Measurements from ENCODE around the gene MFAP4. TPM values are rescaled to one million over a fixed set of nuclear protein-coding genes. Genes with fewer than 3 reads are reported as not detected.
A peak's percentile ranks its signal among the peaks of the same experiment; 100 is the strongest.

MFAP4 gene
- total RNA-seq, 1 experiment from 2014 or later = 0.52 TPM

- Histone ChIP-seq H3K9me2 (ENCODE audit: insufficient read depth) (no peaks in the 10 kb centered on the region), H3K4me3 (replicated peaks in 1 of 2; ENCODE audit: low read depth in 1 of 2, low read length in 2 of 2) (no peak overlapping the region), H3K9me3 (ENCODE audit: control insufficient read depth in 1 of 2, insufficient read depth in 1 of 2, low read depth in 1 of 2, low read length in 2 of 2) (no peaks in the 10 kb centered on the region), H3K4me1 (ENCODE audit: control insufficient read depth in 1 of 2, insufficient read depth in 2 of 2, low read length in 2 of 2) (peaks cover 26 to 41% of the 10 kb centered on the region in 2 experiments), H3K79me2 (ENCODE audit: insufficient read depth, low read length) (no peaks in the 10 kb centered on the region), H2AFZ (ENCODE audit: low read depth, low read length, poor library complexity, severe bottlenecking) (no peak overlapping the region), H3K9ac (ENCODE audit: low read length) (no peak overlapping the region), H3K27me3 (ENCODE audit: insufficient read depth, low read length) (no peaks in the 10 kb centered on the region), H3K27ac (ENCODE audit: low read depth, low read length) (no peak overlapping the region), H3K36me3 (ENCODE audit: control insufficient read depth in 1 of 2, insufficient read depth in 2 of 2, low read length in 2 of 2) (0 out of 4 replicates have a peak, but pooled peaks cover 0 to 3% of the 10 kb centered on the region in 2 experiments), H3K4me2 (ENCODE audit: low read length) (no peak overlapping the region), H4K20me1 (ENCODE audit: insufficient read depth) (no peaks in the 10 kb centered on the region)
- no peak for DNase-seq (ENCODE audit: low read depth, low spot score)
- ChIA-PET CTCF (no interaction called here), RAD21 (ENCODE audit: low non-redundant PET in 1 of 2, low total read pairs in 2 of 2, uncharacterized antibody in 2 of 2, unreplicated experiment in 2 of 2) (no interaction called here), POLR2A (no interaction called here)
- no peak for TF ChIP-seq ATF3 (IDR thresholded peaks at IDR 0.05)
- TF ChIP-seq ZFX (IDR thresholded peaks at IDR 0.05) = no peak
- no peak for TF ChIP-seq RAD21 (IDR thresholded peaks at IDR 0.05; ENCODE audit: low read depth)
- no peak for TF ChIP-seq EZH2 (IDR thresholded peaks at IDR 0.05)
- no peak for TF ChIP-seq EZH2phosphoT487 (IDR thresholded peaks at IDR 0.05; ENCODE audit: borderline replicate concordance)
- TF ChIP-seq, protein P1, sequence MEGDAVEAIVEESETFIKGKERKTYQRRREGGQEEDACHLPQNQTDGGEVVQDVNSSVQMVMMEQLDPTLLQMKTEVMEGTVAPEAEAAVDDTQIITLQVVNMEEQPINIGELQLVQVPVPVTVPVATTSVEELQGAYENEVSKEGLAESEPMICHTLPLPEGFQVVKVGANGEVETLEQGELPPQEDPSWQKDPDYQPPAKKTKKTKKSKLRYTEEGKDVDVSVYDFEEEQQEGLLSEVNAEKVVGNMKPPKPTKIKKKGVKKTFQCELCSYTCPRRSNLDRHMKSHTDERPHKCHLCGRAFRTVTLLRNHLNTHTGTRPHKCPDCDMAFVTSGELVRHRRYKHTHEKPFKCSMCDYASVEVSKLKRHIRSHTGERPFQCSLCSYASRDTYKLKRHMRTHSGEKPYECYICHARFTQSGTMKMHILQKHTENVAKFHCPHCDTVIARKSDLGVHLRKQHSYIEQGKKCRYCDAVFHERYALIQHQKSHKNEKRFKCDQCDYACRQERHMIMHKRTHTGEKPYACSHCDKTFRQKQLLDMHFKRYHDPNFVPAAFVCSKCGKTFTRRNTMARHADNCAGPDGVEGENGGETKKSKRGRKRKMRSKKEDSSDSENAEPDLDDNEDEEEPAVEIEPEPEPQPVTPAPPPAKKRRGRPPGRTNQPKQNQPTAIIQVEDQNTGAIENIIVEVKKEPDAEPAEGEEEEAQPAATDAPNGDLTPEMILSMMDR (IDR thresholded peaks at IDR 0.05 in 2 of 3, conservative IDR thresholded peaks at IDR 0.05 in 1 of 3; ENCODE audit: borderline replicate concordance in 1 of 3, insufficient read depth in 1 of 3, low read depth in 2 of 3, low read length in 2 of 3) = no peak
- no peak for ATAC-seq
- BruUV-seq (replicated peaks) = no TSS peak
- intact Hi-C loops (cut with micrococcal nuclease) = no loop called here
These were observed 38.2 kb downstream of the MFAP4 start for GRCh38 chr17:19348806-19349205.

- DNase-seq (ENCODE audit: low read depth, low spot score) (no peak), ATAC-seq (no peak)
- ChIA-PET CTCF (interaction anchor here (1.1 kb wide), 1 partner anchor 10 kb away, joined by 3 read pairs; no protein-coding TSS in a partner anchor), RAD21 (ENCODE audit: low non-redundant PET in 1 of 2, low total read pairs in 2 of 2, uncharacterized antibody in 2 of 2, unreplicated experiment in 2 of 2) (no interaction called here), POLR2A (no interaction called here)
- Histone ChIP-seq H3K27me3 (ENCODE audit: insufficient read depth, low read length) (no peaks in the 10 kb centered on the region), H3K4me1 (ENCODE audit: control insufficient read depth in 1 of 2, insufficient read depth in 2 of 2, low read length in 2 of 2) (peaks cover 26 to 36% of the 10 kb centered on the region in 2 experiments), H3K4me2 (ENCODE audit: low read length) (peak overlapping the region; percentile 65), H3K79me2 (ENCODE audit: insufficient read depth, low read length) (no peaks in the 10 kb centered on the region), H3K9me3 (ENCODE audit: control insufficient read depth in 1 of 2, insufficient read depth in 1 of 2, low read depth in 1 of 2, low read length in 2 of 2) (no peaks in the 10 kb centered on the region), H2AFZ (ENCODE audit: low read depth, low read length, poor library complexity, severe bottlenecking) (no peak overlapping the region), H3K9ac (ENCODE audit: low read length) (0 out of 2 replicates have a peak overlapping the region, but pooled peaks have one; percentile 35), H3K4me3 (replicated peaks in 1 of 2; ENCODE audit: low read depth in 1 of 2, low read length in 2 of 2) (no peak overlapping the region), H3K27ac (ENCODE audit: low read depth, low read length) (peak overlapping the region; percentile 70), H3K9me2 (ENCODE audit: insufficient read depth) (no peaks in the 10 kb centered on the region), H3K36me3 (ENCODE audit: control insufficient read depth in 1 of 2, insufficient read depth in 2 of 2, low read length in 2 of 2) (0 out of 4 replicates have a peak, but pooled peaks cover 0 to 3% of the 10 kb centered on the region in 2 experiments), H4K20me1 (ENCODE audit: insufficient read depth) (no peaks in the 10 kb centered on the region)
- no TSS peak for BruUV-seq (replicated peaks)
- intact Hi-C loops (cut with micrococcal nuclease) = no loop called here
- TF ChIP-seq EZH2 (IDR thresholded peaks at IDR 0.05) (no peak), RAD21 (IDR thresholded peaks at IDR 0.05; ENCODE audit: low read depth) (no peak), POLR2A (IDR thresholded peaks at IDR 0.05; ENCODE audit: borderline replicate concordance, extremely low read depth, insufficient read depth, insufficient read length) (no peak), ATF3 (IDR thresholded peaks at IDR 0.05) (no peak), YY1 (IDR thresholded peaks at IDR 0.05; ENCODE audit: extremely low read depth, insufficient replicate concordance, low read depth, low read length) (no peak), EGR1 (IDR thresholded peaks at IDR 0.05; ENCODE audit: low read depth) (no peak), FOSL1 (IDR thresholded peaks at IDR 0.05; ENCODE audit: low read depth) (no peak), ZNF274 (IDR thresholded peaks at IDR 0.05; ENCODE audit: low read depth, low read length) (no peak), EZH2phosphoT487 (IDR thresholded peaks at IDR 0.05; ENCODE audit: borderline replicate concordance) (no peak), CBX3 (IDR thresholded peaks at IDR 0.05; ENCODE audit: low read depth) (no peak), SP1 (IDR thresholded peaks at IDR 0.05; ENCODE audit: low read depth) (no peak)
- TF ChIP-seq, protein P2, sequence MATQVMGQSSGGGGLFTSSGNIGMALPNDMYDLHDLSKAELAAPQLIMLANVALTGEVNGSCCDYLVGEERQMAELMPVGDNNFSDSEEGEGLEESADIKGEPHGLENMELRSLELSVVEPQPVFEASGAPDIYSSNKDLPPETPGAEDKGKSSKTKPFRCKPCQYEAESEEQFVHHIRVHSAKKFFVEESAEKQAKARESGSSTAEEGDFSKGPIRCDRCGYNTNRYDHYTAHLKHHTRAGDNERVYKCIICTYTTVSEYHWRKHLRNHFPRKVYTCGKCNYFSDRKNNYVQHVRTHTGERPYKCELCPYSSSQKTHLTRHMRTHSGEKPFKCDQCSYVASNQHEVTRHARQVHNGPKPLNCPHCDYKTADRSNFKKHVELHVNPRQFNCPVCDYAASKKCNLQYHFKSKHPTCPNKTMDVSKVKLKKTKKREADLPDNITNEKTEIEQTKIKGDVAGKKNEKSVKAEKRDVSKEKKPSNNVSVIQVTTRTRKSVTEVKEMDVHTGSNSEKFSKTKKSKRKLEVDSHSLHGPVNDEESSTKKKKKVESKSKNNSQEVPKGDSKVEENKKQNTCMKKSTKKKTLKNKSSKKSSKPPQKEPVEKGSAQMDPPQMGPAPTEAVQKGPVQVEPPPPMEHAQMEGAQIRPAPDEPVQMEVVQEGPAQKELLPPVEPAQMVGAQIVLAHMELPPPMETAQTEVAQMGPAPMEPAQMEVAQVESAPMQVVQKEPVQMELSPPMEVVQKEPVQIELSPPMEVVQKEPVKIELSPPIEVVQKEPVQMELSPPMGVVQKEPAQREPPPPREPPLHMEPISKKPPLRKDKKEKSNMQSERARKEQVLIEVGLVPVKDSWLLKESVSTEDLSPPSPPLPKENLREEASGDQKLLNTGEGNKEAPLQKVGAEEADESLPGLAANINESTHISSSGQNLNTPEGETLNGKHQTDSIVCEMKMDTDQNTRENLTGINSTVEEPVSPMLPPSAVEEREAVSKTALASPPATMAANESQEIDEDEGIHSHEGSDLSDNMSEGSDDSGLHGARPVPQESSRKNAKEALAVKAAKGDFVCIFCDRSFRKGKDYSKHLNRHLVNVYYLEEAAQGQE (IDR thresholded peaks at IDR 0.05; ENCODE audit: low read depth) = no peak
These were observed 38.8 kb downstream of the MFAP4 start for GRCh38 chr17:19348081-19348650.
